Measurements from ENCODE around the gene C4BPB. TPM values are rescaled to one million over a fixed set of nuclear protein-coding genes. Genes with fewer than 3 reads are reported as not detected.

The C4BPB gene
- total and polyA plus RNA-seq, 2 of the 13 experiments (the other 11 are each of a cell fraction or from before 2014, with no cell fraction given), result 155 to 266 TPM

DNA sequence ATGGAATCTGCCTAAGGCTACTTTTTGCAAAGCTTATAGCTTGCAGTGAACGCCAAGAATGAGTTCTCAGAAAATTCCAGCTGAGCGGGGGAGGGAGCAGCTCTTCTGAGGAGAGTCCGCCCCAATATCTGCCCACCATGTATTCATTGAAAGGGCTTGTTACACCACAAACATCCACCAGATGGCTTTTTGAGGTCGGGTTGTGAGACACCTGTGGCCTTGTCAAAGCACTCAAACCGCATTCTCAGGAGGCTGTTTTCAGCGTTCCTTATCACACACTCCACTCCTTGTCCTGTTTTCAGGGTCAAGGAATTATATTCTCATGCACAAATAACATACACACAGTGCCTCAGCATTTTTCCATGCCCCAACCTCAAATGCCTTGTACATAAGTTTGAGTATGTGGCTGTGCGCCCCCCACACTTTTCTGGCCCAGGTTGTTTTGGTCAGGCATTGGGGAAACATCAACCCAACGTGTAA is 3.9 kb upstream of the C4BPB start (continued):
- TF ChIP-seq SP4 (CRISPR knock-in tag; IDR thresholded peaks at IDR 0.05) (no peak), ZNF274 (CRISPR knock-in tag; IDR thresholded peaks at IDR 0.05) (no peak), FOXA3 (CRISPR knock-in tag; IDR thresholded peaks at IDR 0.05) (peak; percentile 43; the same call in 1 of the 2 replicates), KAT7 (CRISPR knock-in tag; IDR thresholded peaks at IDR 0.05; ENCODE audit: borderline replicate concordance) (no peak), NR2F1 (CRISPR knock-in tag; IDR thresholded peaks at IDR 0.05) (no peak), ZSCAN31 (CRISPR knock-in tag; IDR thresholded peaks at IDR 0.05; ENCODE audit: low read depth) (no peak), MAFG (CRISPR knock-in tag; IDR thresholded peaks at IDR 0.05) (no peak), ZNF207 (IDR thresholded peaks at IDR 0.05; ENCODE audit: borderline replicate concordance) (no peak), SAFB2 (CRISPR knock-in tag; IDR thresholded peaks at IDR 0.05; ENCODE audit: borderline replicate concordance, low read depth) (no peak), ZNF121 (CRISPR knock-in tag; IDR thresholded peaks at IDR 0.05) (no peak), ZFP36 (IDR thresholded peaks at IDR 0.05; ENCODE audit: borderline replicate concordance, low read depth, low read length, partially characterized antibody) (no peak), ZMYM2 (CRISPR knock-in tag; IDR thresholded peaks at IDR 0.05) (no peak), ZNF367 (CRISPR knock-in tag; IDR thresholded peaks at IDR 0.05; ENCODE audit: borderline replicate concordance) (no peak), TCF7L2 (IDR thresholded peaks at IDR 0.05; ENCODE audit: low read depth, low read length) (no peak), BRD4 (CRISPR knock-in tag; IDR thresholded peaks at IDR 0.05) (no peak), ZNF558 (CRISPR knock-in tag; IDR thresholded peaks at IDR 0.05; ENCODE audit: borderline replicate concordance) (no peak), CBX1 (IDR thresholded peaks at IDR 0.05; ENCODE audit: low read depth) (no peak), MYC (CRISPR knock-in tag; IDR thresholded peaks at IDR 0.05; ENCODE audit: borderline replicate concordance) (no peak), ZNF790 (CRISPR knock-in tag; IDR thresholded peaks at IDR 0.05; ENCODE audit: borderline replicate concordance) (no peak), ZNF180 (CRISPR knock-in tag; IDR thresholded peaks at IDR 0.05; ENCODE audit: borderline replicate concordance, low read depth) (no peak), ZKSCAN8 (CRISPR knock-in tag; IDR thresholded peaks at IDR 0.05; ENCODE audit: borderline replicate concordance) (no peak)
- TF ChIP-seq, protein P1, sequence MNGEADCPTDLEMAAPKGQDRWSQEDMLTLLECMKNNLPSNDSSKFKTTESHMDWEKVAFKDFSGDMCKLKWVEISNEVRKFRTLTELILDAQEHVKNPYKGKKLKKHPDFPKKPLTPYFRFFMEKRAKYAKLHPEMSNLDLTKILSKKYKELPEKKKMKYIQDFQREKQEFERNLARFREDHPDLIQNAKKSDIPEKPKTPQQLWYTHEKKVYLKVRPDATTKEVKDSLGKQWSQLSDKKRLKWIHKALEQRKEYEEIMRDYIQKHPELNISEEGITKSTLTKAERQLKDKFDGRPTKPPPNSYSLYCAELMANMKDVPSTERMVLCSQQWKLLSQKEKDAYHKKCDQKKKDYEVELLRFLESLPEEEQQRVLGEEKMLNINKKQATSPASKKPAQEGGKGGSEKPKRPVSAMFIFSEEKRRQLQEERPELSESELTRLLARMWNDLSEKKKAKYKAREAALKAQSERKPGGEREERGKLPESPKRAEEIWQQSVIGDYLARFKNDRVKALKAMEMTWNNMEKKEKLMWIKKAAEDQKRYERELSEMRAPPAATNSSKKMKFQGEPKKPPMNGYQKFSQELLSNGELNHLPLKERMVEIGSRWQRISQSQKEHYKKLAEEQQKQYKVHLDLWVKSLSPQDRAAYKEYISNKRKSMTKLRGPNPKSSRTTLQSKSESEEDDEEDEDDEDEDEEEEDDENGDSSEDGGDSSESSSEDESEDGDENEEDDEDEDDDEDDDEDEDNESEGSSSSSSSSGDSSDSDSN (CRISPR knock-in tag; IDR thresholded peaks at IDR 0.05), result no peak
- TF ChIP-seq, protein P2, sequence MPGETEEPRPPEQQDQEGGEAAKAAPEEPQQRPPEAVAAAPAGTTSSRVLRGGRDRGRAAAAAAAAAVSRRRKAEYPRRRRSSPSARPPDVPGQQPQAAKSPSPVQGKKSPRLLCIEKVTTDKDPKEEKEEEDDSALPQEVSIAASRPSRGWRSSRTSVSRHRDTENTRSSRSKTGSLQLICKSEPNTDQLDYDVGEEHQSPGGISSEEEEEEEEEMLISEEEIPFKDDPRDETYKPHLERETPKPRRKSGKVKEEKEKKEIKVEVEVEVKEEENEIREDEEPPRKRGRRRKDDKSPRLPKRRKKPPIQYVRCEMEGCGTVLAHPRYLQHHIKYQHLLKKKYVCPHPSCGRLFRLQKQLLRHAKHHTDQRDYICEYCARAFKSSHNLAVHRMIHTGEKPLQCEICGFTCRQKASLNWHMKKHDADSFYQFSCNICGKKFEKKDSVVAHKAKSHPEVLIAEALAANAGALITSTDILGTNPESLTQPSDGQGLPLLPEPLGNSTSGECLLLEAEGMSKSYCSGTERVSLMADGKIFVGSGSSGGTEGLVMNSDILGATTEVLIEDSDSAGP (CRISPR knock-in tag; IDR thresholded peaks at IDR 0.05; ENCODE audit: borderline replicate concordance), result no peak
- TF ChIP-seq, protein P3, sequence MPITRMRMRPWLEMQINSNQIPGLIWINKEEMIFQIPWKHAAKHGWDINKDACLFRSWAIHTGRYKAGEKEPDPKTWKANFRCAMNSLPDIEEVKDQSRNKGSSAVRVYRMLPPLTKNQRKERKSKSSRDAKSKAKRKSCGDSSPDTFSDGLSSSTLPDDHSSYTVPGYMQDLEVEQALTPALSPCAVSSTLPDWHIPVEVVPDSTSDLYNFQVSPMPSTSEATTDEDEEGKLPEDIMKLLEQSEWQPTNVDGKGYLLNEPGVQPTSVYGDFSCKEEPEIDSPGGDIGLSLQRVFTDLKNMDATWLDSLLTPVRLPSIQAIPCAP (CRISPR knock-in tag; IDR thresholded peaks at IDR 0.05; ENCODE audit: low read depth), result no peak
